H1 (cell line): ENCODE measurements around the gene LY6G5B. TPM values are rescaled to one million over a fixed set of nuclear protein-coding genes. Genes with fewer than 3 reads are reported as not detected.

Experiments used
- CEBPB ChIP-seq: IDR thresholded peaks from 2 replicates; pipeline ENCODE4 v1.6.1; 2012; ENCODE audit warnings: low read depth, low read length
- CHD7 ChIP-seq: fragments of 300-600 bp; sonication (generic); IDR thresholded peaks from 2 replicates; pipeline ENCODE4 v1.7.1; 2012; ENCODE audit warnings: low read length, moderate library complexity, mild to moderate bottlenecking, inconsistent platforms; ENCODE audit not compliant: insufficient replicate concordance
- CREB1 ChIP-seq: IDR thresholded peaks from 2 replicates; pipeline ENCODE4 v1.6.1; 2012; ENCODE audit warnings: inconsistent platforms
- EZH2 ChIP-seq: fragments of 200-600 bp; sonication (generic); IDR thresholded peaks from 2 replicates; pipeline ENCODE4 v1.7.1; 2012; ENCODE audit warnings: low read depth, mild to moderate bottlenecking, moderate library complexity, low read length, inconsistent platforms; ENCODE audit not compliant: severe bottlenecking
- KDM5A ChIP-seq: fragments of 200-600 bp; IDR thresholded peaks from 2 replicates; pipeline ENCODE4 v1.7.1; 2012; ENCODE audit warnings: mild to moderate bottlenecking, low read length, inconsistent platforms, mixed read lengths
- RAD21 ChIP-seq, 2 experiments: IDR thresholded peaks in 1 of 2; conservative IDR thresholded peaks in 1 of 2; 2 replicates each; pipeline ENCODE4 v1.6.1; 2011; ENCODE audit warnings: low read depth in 2 of 2, low read length in 2 of 2, improper control_type of control experiment in 1 of 2, inconsistent platforms in 1 of 2, mild to moderate bottlenecking in 1 of 2, moderate library complexity in 1 of 2
- SAP30 ChIP-seq: fragments of 300-600 bp; sonication (generic); IDR thresholded peaks from 2 replicates; pipeline ENCODE4 v1.7.1; 2012; ENCODE audit warnings: low read length, moderate library complexity, mild to moderate bottlenecking, inconsistent platforms; ENCODE audit not compliant: insufficient read depth, insufficient replicate concordance
- SP1 ChIP-seq: IDR thresholded peaks from 2 replicates; pipeline ENCODE4 v1.6.1; 2011; ENCODE audit warnings: low read depth, low read length
- SUZ12 ChIP-seq: fragments of 200-600 bp; sonication (generic); IDR thresholded peaks from 2 replicates; pipeline ENCODE4 v1.6.1; 2012; ENCODE audit warnings: mild to moderate bottlenecking, inconsistent platforms, low read length, moderate library complexity, mixed read lengths
- polyA plus RNA-seq, 7 experiments: library from polyadenylated mRNA; depleted of rRNA in 3 of 7; stranded (reverse) in 5 of 7; unstranded in 2 of 7; fragments of >200 nt in 5 of 7; fragments of 200-250 nt in 2 of 7; gene quantifications; 1 replicate in 5 of 7; 2 replicates in 1 of 7; 4 replicates in 1 of 7; pipeline versions ENCODE4 v1.2.1 to v1.2.3, GENCODE V29; 2011 to 2013; ENCODE audit warnings: missing spikeins in 2 of 7, mixed read lengths in 2 of 7
- total RNA-seq: library from RNA; stranded (reverse); fragmentation: NEBNext Ultra II Directional; extraction: Animal tissue kit (Norgen Biotek cat#: 25700); gene quantifications from 2 replicates; pipeline ENCODE4 v1.2.1, GENCODE V29; 2021

LY6G5B gene
- total and polyA plus RNA-seq, 2 of the 8 experiments (the other 6 are each of a cell fraction or from before 2014, with no cell fraction given): 10.6 to 12.6 TPM

- TF ChIP-seq CHD7 (no peak), KDM5A (no peak), CEBPB (no peak), SP1 (no peak), RAD21 (IDR thresholded peaks at IDR 0.05 in 1 of 2, conservative IDR thresholded peaks at IDR 0.05 in 1 of 2; ENCODE audit: low read depth in 2 of 2, low read length in 2 of 2) (no peak), SAP30 (no peak), SUZ12 (no peak), CREB1 (no peak), EZH2 (no peak)
Observed at GRCh38 chr6:31631209-31631608, 38.6 kb upstream of the LY6G5B start (continued).
